GM18907 (cell line): ENCODE results near the gene PPP1R15B.

Experiments
- ATAC-seq: cut with Tn5 transposase; IDR thresholded peaks from one replicate; pipeline ENCODE4 v1.9.1; 2021; ENCODE audit warnings: mild to moderate bottlenecking, moderate library complexity; ENCODE audit not compliant: unreplicated experiment

The PPP1R15B gene

DNA sequence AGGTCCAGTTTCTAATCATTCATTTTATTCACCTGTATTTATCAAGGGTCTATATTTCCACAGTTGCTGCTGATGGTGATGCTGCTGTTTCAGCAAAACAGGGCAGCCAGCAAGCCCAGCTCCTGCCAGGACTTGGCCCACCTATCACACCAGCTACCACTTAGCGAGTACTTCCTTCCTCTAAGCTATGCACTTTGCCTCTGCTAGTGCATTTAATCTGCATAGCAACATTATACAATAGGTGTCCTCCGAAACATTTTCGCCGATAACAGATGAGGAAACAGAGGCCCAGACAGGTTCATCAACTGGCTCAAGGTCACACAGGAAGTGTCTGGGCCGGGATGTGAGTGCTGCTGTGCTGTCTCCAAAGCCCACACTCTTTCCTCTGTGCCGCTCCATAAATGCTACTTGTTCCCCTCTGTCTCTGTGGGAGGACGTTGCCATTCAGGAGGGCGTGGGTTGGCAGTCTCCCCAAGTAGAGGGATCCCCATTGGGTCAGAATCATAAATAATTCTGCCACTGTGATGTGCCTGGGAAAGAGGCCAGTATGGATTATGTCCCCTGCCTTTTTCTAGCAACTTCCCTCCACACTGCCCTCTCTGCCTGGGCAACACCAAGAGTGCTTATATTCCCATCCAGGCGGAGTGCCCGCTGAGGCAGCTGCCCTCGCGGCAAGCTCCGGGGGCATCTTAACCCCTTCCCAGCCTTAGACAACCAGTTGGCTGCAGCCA, 42.5 kb downstream of the PPP1R15B start:
- ATAC-seq: no peak

GRCh38 chr1:204367956-204368355, 43.7 kb downstream of the PPP1R15B start:
- no peak for ATAC-seq

- no peak for ATAC-seq
Observed at GRCh38 chr1:204367193-204367858, 44.3 kb downstream of the PPP1R15B start.

DNA sequence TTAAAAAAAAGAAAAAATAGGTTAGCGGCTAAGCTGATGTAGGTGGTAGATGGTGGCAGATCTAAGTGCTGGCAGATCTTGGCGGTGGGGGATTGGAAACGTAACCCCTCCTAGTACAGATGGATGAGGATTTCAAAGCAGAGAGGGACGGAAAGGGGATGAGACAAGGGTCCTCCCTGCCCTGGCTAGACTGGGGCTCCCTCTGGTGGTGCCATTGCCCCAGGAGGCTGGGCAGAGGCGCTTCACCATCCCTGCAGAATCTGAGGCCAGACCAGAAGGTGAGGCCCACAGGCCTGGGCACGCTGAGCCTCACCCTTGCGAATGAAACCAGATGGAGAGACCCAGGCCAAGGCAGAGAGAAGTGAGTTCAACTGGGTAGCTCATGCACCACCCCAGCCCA, 44.9 kb downstream of the PPP1R15B start:
- no peak for ATAC-seq

GRCh38 chr1:204363335-204364114, 48.1 kb downstream of the PPP1R15B start:
- peak; percentile 60 for ATAC-seq

GRCh38 chr1:204362984-204363334, 48.7 kb downstream of the PPP1R15B start:
- no peak for ATAC-seq

- no peak for ATAC-seq
Observed at GRCh38 chr1:204361781-204362180, 49.8 kb downstream of the PPP1R15B start.

DNA sequence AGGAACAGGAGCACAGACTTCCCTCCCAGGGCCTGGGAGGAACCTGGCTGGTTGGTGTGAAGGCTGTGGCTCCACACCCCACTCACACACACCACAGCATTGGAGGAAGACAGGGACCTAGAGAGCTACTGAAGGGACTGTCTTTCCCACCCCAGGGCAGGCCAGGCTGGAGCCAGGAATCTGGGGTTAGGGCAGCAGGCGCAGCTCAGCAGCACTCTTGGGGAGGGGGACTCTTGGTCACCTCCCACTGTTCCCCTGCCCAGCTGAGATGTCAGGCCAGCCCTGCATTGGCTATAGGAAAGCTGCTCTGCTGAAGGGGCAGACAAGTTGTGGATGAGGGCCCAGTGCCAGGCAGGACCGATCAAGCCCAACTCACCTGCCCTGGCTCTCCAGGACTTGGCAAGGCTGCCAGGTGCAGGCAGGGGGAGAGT, 50.3 kb downstream of the PPP1R15B start:
- no peak for ATAC-seq

DNA sequence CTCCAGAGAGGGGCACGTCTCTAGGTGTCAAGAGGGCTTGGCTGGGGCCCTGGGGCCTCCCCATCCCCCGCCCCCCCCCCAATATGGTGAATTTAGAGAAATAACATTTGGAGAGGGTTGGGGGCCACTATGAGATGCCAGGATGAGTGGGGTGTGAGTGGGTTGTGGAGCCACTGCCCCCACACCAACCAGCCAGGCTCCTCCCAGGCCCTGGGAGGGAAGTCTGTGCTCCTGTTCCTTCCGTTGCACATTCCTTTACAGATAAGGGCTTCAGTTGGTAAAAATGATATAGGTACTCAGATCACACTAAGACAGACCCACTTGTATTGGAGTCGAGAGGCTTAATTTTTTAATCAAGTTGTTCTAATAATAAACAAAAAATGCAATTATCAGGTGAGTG, 51.3 kb downstream of the PPP1R15B start:
- ATAC-seq: no peak

DNA sequence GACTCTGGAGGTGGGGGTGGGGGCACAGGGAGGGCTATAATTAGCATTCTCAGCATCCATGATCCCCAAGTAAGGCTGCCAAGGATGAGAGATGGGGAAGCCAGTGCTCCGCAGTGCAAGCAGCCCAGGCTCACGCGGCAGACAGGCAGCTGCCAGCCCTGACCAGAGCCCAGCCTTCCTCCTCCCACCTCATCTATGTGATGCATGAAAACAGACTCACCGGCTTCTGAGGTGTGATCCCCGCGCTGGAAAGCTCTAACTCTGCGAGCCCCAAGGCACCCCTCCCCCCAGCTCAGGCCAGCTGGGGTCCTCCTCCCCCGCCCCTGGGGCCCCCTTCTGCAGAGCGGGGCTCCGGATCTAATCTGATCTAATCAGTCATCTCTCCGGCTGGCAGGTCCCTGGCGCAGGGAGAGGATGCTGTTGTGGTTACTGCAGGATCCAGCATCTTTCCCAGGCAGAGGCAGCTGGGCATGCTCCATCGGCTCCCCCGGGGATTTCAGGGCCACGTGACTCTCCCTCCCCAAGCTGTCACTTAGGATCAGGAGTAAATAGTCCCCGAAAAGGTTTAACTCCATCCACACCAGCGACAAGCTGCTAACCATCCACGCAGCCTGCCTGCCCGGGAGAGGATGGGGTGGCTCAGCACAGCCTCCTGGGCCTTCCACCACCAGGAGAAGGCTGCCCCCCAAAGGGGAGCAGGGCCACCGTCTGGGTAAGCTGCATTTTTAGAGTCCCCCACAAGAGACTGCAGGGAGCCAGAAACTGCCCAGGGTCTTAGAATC, 52.0 kb downstream of the PPP1R15B start, which contains the start of gene PLEKHA6:
Gene PLEKHA6, minus strand, starts transcription at position 456 of the 782 bp plus-strand sequence. CDS start 86,202 bp downstream, outside the sequence.
- ATAC-seq: no peak

DNA sequence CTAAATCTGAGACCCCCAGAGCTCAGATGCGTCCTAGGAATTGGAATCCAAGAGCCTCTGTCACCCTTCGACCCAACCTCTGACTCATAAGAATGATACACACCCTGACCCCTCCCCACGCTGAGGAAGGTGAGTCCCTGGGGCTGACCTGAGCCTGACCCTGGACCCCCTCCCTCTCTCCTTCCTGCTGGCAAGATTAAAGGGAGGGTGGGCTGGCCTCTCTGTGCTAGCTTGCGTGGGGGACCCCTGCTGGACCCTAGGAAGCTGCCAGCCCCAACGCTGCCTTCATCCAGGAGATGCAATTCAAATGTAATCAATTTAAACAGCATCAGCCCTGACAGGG, 52.5 kb downstream of the PPP1R15B start:
- no peak for ATAC-seq

DNA sequence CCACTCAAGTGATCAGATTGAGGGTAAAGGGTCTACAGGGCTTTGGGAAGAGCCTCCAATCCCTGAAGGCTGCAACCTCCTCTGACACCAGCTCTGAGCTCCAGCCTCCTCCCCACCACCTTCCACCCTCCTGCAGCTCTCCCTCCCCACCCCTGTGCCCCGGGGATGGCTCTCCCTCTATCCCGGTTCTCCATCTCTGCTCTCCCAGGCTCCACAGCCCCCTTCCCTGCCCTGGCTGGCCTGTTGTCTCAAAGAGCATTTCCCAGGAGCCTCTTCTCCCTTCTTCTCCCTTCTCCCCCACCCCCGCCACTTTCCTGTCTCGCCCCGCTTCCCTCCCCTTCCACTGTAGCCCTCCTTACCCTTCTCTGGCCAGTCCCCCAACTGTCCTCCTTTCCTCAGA, 53.0 kb downstream of the PPP1R15B start:
- no peak for ATAC-seq

DNA sequence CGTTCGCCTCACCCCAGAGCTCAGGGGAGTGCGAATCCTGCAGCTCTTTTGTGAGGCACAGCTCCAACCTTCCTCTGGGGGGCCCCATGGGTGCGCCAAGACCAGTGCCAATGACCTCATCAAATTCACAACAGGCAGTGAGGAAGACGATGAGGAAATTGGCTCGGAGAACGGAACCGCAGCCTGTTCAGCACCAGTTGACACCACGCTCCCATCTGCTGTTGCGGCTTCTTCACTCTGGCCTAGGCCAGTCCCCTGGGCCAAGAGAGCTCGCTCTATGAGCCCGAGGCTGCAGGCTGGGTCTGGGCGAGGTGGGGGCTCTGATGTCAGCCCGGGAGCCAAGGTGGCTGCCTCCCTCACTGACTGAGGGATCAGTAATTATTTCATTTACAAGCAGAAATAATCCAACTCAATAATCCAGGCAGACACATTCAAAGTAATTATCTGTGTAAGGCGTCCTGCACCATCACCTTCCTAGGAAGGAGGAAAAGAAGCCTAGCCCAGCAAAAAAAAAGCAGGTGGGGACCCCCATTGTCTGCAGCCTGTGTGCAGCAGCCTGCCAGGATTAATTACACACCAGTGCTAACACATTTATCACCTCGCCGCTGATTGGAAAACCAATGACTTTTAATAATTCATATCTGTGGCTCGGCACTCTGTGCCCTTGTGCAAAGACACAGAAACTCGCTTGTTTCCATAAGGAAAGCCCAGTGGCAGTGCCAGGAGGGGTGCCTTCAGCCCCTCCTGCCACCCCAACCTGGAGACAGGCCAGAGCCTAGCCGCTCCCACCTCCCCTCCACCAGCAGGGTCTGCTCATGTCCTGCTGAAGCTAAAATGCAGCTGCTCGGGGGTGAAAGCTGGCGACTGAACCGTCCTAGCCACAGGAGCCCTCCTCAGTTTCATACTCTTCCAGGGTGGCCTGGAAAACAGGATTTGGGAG, 53.8 kb downstream of the PPP1R15B start:
- ATAC-seq: no peak

GRCh38 chr1:204356997-204357396, 54.6 kb downstream of the PPP1R15B start:
- no peak for ATAC-seq

DNA sequence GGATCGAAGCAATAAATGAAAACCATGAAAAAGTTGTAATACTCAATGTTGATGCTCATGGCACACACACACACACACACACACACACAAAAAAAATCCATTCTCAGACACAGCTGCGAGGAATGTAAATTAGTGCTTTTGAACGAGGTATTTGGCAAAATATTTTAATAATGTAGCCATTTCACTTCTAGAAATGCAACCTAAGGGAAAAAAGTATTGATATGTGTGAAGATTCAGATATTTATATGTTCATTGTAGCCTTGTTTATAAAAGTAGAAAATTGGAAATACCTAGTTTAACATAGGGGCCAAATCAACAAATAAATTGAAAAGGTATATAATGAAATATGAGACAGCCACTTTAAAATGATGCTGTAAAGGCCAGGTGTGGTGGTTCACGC, 55.7 kb downstream of the PPP1R15B start:
- ATAC-seq: no peak

DNA sequence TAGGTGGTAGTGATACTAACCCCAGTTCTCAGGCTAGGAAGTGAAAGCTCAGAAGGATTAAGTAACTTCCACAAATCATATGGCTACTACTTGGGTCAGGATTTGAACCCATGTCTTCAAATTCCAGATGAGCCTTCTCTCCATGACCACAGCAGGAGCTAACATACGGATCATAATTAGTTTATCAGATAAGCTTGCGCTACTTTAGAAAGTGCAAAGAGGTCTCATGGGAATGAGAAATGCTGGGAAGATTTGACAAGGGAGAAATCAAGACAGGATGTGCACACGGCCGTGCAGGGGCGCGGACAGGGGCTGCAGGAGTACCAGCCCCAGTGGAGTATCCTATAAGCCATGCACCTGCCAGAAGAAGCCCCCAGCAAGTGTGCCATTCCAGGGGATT, 57.0 kb downstream of the PPP1R15B start:
- no peak for ATAC-seq
